K562 (cell line): ENCODE results near the gene UBE2L3. TPM values are rescaled to one million over a fixed set of nuclear protein-coding genes. Genes with fewer than 3 reads are reported as not detected.

Source experiments
- BHLHE40 ChIP-seq: IDR thresholded peaks from 2 replicates; pipeline ENCODE4 v1.6.1; 2011; ENCODE audit warnings: low read length, improper control_type of control experiment
- CTCFL ChIP-seq: IDR thresholded peaks from 2 replicates; pipeline ENCODE4 v1.6.1; 2011; ENCODE audit warnings: borderline replicate concordance, low read depth, mild to moderate bottlenecking, moderate library complexity, low read length; ENCODE audit not compliant: insufficient read depth, poor library complexity, severe bottlenecking
- E2F1 ChIP-seq: sonication (generic); formaldehyde crosslinking; IDR thresholded peaks from 2 replicates; pipeline ENCODE4 v1.8.1; 2023; ENCODE audit warnings: mild to moderate bottlenecking, missing genetic modification reagents, moderate library complexity
- HINFP ChIP-seq: fragments of 450-650 bp; conservative IDR thresholded peaks from 2 replicates; pipeline ENCODE4 v1.6.1; 2016; ENCODE audit warnings: missing genetic modification characterization, low read depth, mild to moderate bottlenecking, control low read depth, missing compliant biosample characterization
- JUN ChIP-seq, 2 experiments: sonication (generic) in 1 of 2; formaldehyde crosslinking in 1 of 2; IDR thresholded peaks; 2 replicates each; pipeline versions ENCODE4 v1.6.1 to v1.8.0; 2012 to 2022; ENCODE audit warnings: borderline replicate concordance in 2 of 2, mild to moderate bottlenecking in 2 of 2, improper control_type of control experiment in 1 of 2, low read depth in 1 of 2, low read length in 1 of 2, missing genetic modification reagents in 1 of 2
- MAFK ChIP-seq: IDR thresholded peaks from 2 replicates; pipeline ENCODE4 v1.6.1; 2011; ENCODE audit warnings: low read length, improper control_type of control experiment
- MXI1 ChIP-seq: IDR thresholded peaks from 2 replicates; pipeline ENCODE4 v1.6.1; 2011; ENCODE audit warnings: low read depth, mild to moderate bottlenecking, improper control_type of control experiment, low read length
- NEUROD1 ChIP-seq: fragments of 150-350 bp; IDR thresholded peaks from 2 replicates; pipeline ENCODE4 v1.6.1; 2014; ENCODE audit warnings: borderline replicate concordance, low read length, low read depth; ENCODE audit not compliant: partially characterized antibody
- PBX2 ChIP-seq, 2 experiments: IDR thresholded peaks in 1 of 2; conservative IDR thresholded peaks in 1 of 2; 2 replicates each; pipeline ENCODE4 v1.6.1; 2016; ENCODE audit warnings: low read depth in 2 of 2, mild to moderate bottlenecking in 1 of 2, missing compliant biosample characterization in 1 of 2, missing genetic modification characterization in 1 of 2, moderate library complexity in 1 of 2
- RCOR1 ChIP-seq, 2 experiments: IDR thresholded peaks; 2 replicates each; pipeline ENCODE4 v1.6.1; 2012; ENCODE audit warnings: low read depth in 2 of 2, low read length in 2 of 2, borderline replicate concordance in 1 of 2, improper control_type of control experiment in 1 of 2
- SMAD1 ChIP-seq: fragments of 150-350 bp; IDR thresholded peaks from 2 replicates; pipeline ENCODE4 v1.6.1; 2014; ENCODE audit warnings: low read length, low read depth; ENCODE audit not compliant: partially characterized antibody
- TRIM24 ChIP-seq, 2 experiments: fragments of 450-650 bp; IDR thresholded peaks; 2 replicates each; pipeline ENCODE4 v1.6.1; 2016
- ZBTB17 ChIP-seq: fragments of 450-650 bp; formaldehyde crosslinking; IDR thresholded peaks from 2 replicates; pipeline ENCODE4 v1.4.0; 2020; ENCODE audit warnings: mild to moderate bottlenecking
- ZNF277 ChIP-seq: fragments of 250-450 bp; sonication (Bioruptor Pico); IDR thresholded peaks from 2 replicates; pipeline ENCODE4 v1.8.0; 2022; ENCODE audit warnings: inconsistent platforms, mild to moderate bottlenecking, moderate library complexity, borderline replicate concordance
- ZNF384 ChIP-seq: IDR thresholded peaks from 2 replicates; pipeline ENCODE4 v1.6.1; 2012; ENCODE audit warnings: low read depth, low read length, improper control_type of control experiment
- polyA plus RNA-seq, 8 experiments: library from polyadenylated mRNA; depleted of rRNA in 4 of 8; stranded (reverse) in 5 of 8; unstranded in 3 of 8; fragments of >200 nt; fragmentation: Nextera tagmentation in 2 of 8; fragmentation: Illumina TruSeq in 1 of 8; extraction: Ambion mirVana in 2 of 8; extraction: Trizol in 1 of 8; gene quantifications; 2 replicates each; pipeline versions ENCODE4 v1.2.1 to v1.2.3, GENCODE V29; 2011 to 2014; ENCODE audit warnings: inconsistent platforms in 1 of 8, missing spikeins in 1 of 8
- total RNA-seq, 7 experiments: library from RNA; depleted of rRNA in 6 of 7; stranded (reverse); fragments of >200 nt in 6 of 7; fragmentation: Illumina TruSeq in 2 of 7; extraction: Trizol in 2 of 7; gene quantifications; 2 replicates each; pipeline versions ENCODE4 v1.2.1 to v1.2.3, GENCODE V29; 2011 to 2021; ENCODE audit warnings: low replicate concordance in 1 of 7

UBE2L3 gene
- total and polyA plus RNA-seq, 9 of the 15 experiments (the other 6 are each of a cell fraction or from before 2014, with no cell fraction given), result 215 to 625 (median 285) TPM

- peak; percentile 97 for TF ChIP-seq E2F1 (CRISPR knock-in tag)
- TF ChIP-seq HINFP (tag), result no peak
- TF ChIP-seq BHLHE40, result peak; percentile 8
- no peak for TF ChIP-seq CTCFL
- TF ChIP-seq ZBTB17 (CRISPR knock-in tag), result no peak
- TF ChIP-seq JUN (IDR thresholded peaks at IDR 0.05; ENCODE audit: borderline replicate concordance, low read depth, low read length), result peak; percentile 90; the same call in 1 of the 2 replicates
- TF ChIP-seq JUN (CRISPR knock-in tag; IDR thresholded peaks at IDR 0.05; ENCODE audit: borderline replicate concordance), result no peak
- peak; percentile 84 for TF ChIP-seq SMAD1
- peak; percentile 38 for TF ChIP-seq ZNF384
- peak; percentile 31 for TF ChIP-seq MAFK
- TF ChIP-seq MXI1, result peak; percentile 79
- no peak for TF ChIP-seq TRIM24 (IDR thresholded peaks at IDR 0.05)
- TF ChIP-seq RCOR1 (IDR thresholded peaks at IDR 0.05; ENCODE audit: borderline replicate concordance in 1 of 2, low read depth in 2 of 2, low read length in 2 of 2), result peak in 1 of 2 experiments; percentile 87
- no peak for TF ChIP-seq ZNF277 (CRISPR knock-in tag)
- TF ChIP-seq NEUROD1, result peak; percentile 92
- TF ChIP-seq PBX2 (CRISPR knock-in tag; IDR thresholded peaks at IDR 0.05; ENCODE audit: low read depth), result no peak
- no peak for TF ChIP-seq PBX2 (tag; conservative IDR thresholded peaks at IDR 0.05; ENCODE audit: low read depth)
Measured at GRCh38 chr22:21652010-21652546, 84.6 kb downstream of the UBE2L3 start (continued).
